Measurements from ENCODE around the gene ADCY10.

DNA sequence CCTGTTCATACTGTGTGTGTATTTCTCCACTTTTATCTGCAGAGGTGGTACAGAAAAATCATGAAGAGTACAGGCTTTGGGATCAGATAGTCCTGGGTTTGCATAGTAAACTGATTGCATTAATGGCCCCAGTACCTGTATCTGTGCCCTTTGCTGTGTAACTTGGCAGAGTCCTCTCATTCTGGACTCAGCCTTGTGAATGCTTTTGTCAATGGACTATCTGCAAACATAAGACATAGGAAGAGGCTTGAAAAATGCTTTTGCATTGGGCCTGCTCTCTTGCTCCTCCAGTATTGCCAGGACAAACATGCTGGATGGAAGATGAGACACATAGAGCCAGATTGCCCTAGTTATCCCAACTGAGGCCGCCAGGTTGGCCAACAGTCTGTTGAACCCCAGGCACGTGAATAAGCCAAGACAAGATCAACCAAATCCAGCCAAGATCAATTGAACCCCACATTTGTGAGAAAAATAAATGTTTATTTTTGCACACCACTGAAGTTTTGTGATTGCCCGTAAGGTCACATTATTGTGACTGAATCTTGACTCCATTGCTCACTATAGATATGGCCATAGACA lies 37.2 kb downstream of the ADCY10 start:
- TF ChIP-seq GATA2 (IDR thresholded peaks at IDR 0.05; ENCODE audit: low read depth, low read length) (no peak), GATA3 (IDR thresholded peaks at IDR 0.05; ENCODE audit: low read depth, low read length) (no peak)
